Hematopoietic multipotent progenitor cell treated with erythropoietin and hydrocortisone succinate and interleukin-3 and kit ligand, for 17 days (in vitro differentiated cells): ENCODE data around the gene PRDM9.
"Not testable (repeated sequence)": the region's sequence is repeated elsewhere in the genome, so short reads cannot be mapped to it uniquely, and the experiment has no call there.

Experiments used
- DNase-seq: peaks from one replicate; pipeline ENCODE4 v3.0.0-alpha.2; 2015; ENCODE audit warnings: low spot score

Gene PRDM9

DNA sequence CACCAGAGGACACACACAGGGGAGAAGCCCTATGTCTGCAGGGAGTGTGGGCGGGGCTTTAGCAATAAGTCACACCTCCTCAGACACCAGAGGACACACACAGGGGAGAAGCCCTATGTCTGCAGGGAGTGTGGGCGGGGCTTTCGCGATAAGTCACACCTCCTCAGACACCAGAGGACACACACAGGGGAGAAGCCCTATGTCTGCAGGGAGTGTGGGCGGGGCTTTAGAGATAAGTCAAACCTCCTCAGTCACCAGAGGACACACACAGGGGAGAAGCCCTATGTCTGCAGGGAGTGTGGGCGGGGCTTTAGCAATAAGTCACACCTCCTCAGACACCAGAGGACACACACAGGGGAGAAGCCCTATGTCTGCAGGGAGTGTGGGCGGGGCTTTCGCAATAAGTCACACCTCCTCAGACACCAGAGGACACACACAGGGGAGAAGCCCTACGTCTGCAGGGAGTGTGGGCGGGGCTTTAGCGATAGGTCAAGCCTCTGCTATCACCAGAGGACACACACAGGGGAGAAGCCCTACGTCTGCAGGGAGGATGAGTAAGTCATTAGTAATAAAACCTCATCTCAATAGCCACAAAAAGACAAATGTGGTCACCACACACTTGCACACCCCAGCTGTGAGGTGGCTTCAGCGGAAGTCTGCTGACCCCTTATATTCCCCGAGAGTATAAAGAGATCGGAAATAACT is 20.0 kb downstream of the PRDM9 start:
- DNase-seq = not testable (repeated sequence)

DNA sequence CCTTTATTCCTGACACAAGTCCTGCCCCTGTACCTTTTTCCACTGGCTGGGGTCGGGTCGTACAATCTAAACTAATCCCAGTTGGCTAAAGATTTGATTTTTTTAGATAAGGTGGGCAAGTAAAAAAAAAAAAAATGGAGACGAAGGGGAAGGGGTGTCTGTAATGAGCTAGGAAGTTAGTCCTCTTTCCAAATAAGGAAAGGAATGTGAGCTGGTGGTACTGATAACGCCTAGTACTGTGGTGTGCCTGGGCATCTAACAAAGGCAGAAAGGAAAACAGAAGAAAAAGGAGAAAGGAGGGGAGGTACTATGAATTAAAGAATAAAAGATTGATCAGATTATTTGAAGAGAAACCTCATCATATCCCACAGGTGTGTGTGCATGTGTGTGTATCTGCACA is 21.3 kb downstream of the PRDM9 start:
- no peak for DNase-seq

DNA sequence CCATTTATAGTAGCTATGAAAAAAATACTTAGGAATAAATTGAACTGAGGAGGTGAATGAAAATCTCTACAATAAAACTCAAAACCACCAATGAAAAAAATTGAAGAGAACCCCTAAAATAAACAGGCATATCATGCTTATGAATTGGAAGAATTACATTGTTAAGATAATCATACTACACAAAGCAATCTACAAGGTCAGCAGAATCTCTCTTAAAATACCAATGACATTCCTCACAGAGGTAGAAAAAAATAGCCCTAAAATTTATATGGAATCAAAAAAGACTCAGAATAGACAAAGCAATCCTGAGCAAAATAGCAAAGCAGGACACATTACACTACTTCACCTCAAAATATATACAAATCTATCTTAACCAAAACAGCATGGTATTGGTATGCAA is 23.2 kb downstream of the PRDM9 start:
- DNase-seq = no peak

DNA sequence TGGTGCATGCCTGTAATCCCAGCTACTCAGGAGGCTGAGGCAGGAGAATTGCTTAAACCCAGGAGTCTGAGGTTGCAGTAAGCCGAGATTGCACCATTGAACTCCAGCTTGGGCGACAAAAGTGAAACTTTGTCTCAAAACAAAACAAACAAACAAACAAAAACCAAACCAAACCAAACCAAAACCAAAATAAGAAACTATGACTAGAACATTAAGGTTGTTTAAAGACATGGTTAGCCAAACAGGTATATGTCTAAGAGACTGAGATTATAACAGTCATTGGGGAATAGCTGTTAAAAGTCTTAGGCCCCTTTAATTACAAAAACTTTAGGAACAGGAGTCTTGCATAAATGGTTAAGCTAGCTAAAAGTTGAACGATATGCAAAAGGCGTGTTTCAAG is 63.6 kb downstream of the PRDM9 start:
- no peak for DNase-seq
